Measurements from ENCODE around the gene FGF12. TPM values are rescaled to one million over a fixed set of nuclear protein-coding genes. Genes with fewer than 3 reads are reported as not detected.

Gene FGF12
- total RNA-seq, 1 experiment from 2014 or later, result 0.51 TPM

GRCh38 chr3:192515664-192516045 is 211.7 kb downstream of the FGF12 start:
- in situ Hi-C loops (cut with HindIII; ENCODE audit: low pct_unique_long_range_greater_than_20kb, low sequenced_read_pairs), result no loop called here
- DNase-seq (ENCODE audit: low read depth, low spot score) (no peak), ATAC-seq (no peak)
- no peak overlapping the region for H3K4me3 ChIP-seq (ENCODE audit: low read depth in 2 of 2, low read length in 2 of 2)
- intact Hi-C loops (cut with micrococcal nuclease; ENCODE audit: unreplicated experiment), result no loop called here
- peaks cover 6% of the 10 kb centered on the region for H3K27me3 ChIP-seq (ENCODE audit: control insufficient read depth, insufficient read depth, low read length)
- POLR2A ChIA-PET, result no interaction called here
- BruUV-seq (replicated peaks), result no TSS peak
- no peaks in the 10 kb centered on the region; the same call in 1 of the 2 replicates for H3K36me3 ChIP-seq (ENCODE audit: control insufficient read depth, insufficient read depth, low read length)
- H3K27ac ChIP-seq (ENCODE audit: low read length), result no peak overlapping the region
- H3K4me1 ChIP-seq (ENCODE audit: control insufficient read depth, insufficient read depth, low read length), result no peaks in the 10 kb centered on the region
- TF ChIP-seq TCF7L2 (IDR thresholded peaks at IDR 0.05; ENCODE audit: low read depth, low read length) (no peak), SIN3A (IDR thresholded peaks at IDR 0.05; ENCODE audit: borderline replicate concordance, insufficient read depth, low read depth, low read length) (no peak), POLR2AphosphoS5 (IDR thresholded peaks at IDR 0.05; ENCODE audit: low read depth, low read length) (no peak), REST (IDR thresholded peaks at IDR 0.05; ENCODE audit: insufficient read depth in 1 of 2, low read depth in 2 of 2, low read length in 1 of 2) (no peak), CTCF (IDR thresholded peaks at IDR 0.05) (no peak)
- H3K9me3 ChIP-seq (ENCODE audit: control insufficient read depth, insufficient read depth, low read depth, low read length), result 0 out of 2 replicates have a peak, but pooled peaks cover 3% of the 10 kb centered on the region
- CTCF ChIA-PET, result no interaction called here

GRCh38 chr3:192514754-192515663 is 212.3 kb downstream of the FGF12 start:
- ChIA-PET CTCF (no interaction called here), POLR2A (no interaction called here)
- 0 out of 2 replicates have a peak, but pooled peaks cover 3% of the 10 kb centered on the region for H3K9me3 ChIP-seq (ENCODE audit: control insufficient read depth, insufficient read depth, low read depth, low read length)
- no peaks in the 10 kb centered on the region; the same call in 1 of the 2 replicates for H3K36me3 ChIP-seq (ENCODE audit: control insufficient read depth, insufficient read depth, low read length)
- H3K27me3 ChIP-seq (ENCODE audit: control insufficient read depth, insufficient read depth, low read length), result peaks cover 6% of the 10 kb centered on the region
- DNase-seq (ENCODE audit: low read depth, low spot score), result no peak
- H3K4me3 ChIP-seq (ENCODE audit: low read depth in 2 of 2, low read length in 2 of 2), result peak overlapping the region in 1 of 2 experiments; percentile 6; a peak in 1 of 4 replicates
- BruUV-seq (replicated peaks), result no TSS peak
- intact Hi-C loops (cut with micrococcal nuclease; ENCODE audit: unreplicated experiment) (no loop called here), in situ Hi-C loops (cut with HindIII; ENCODE audit: low pct_unique_long_range_greater_than_20kb, low sequenced_read_pairs) (no loop called here)
- H3K4me1 ChIP-seq (ENCODE audit: control insufficient read depth, insufficient read depth, low read length), result no peaks in the 10 kb centered on the region
- H3K27ac ChIP-seq (ENCODE audit: low read length), result no peak overlapping the region
- TF ChIP-seq TCF7L2 (IDR thresholded peaks at IDR 0.05; ENCODE audit: low read depth, low read length) (no peak), CTCF (IDR thresholded peaks at IDR 0.05) (peak; percentile 16; the same call in 1 of the 2 replicates)
- peak; percentile 42; the same call in 1 of the 2 replicates for ATAC-seq

Measured in Panc1 (cell line).